NCI-H526 (cell line): Measurements from ENCODE around the gene AFMID.

ENCODE experiments used
- DNase-seq, 2 experiments: peaks; one replicate each; lab custom pipeline; 2025; lab: John Stamatoyannopoulos, UW

AFMID gene

GRCh38 chr17:78180083-78180482 lies 7.1 kb upstream of the AFMID start:
- DNase-seq = no peak

GRCh38 chr17:78180508-78180907 lies 6.7 kb upstream of the AFMID start:
- no peak for DNase-seq

- no peak for DNase-seq
These were observed 4.7 kb upstream of the AFMID start for GRCh38 chr17:78182504-78182903.

- no peak for DNase-seq
These were observed 3.2 kb upstream of the AFMID start for GRCh38 chr17:78183916-78184315.

GRCh38 chr17:78184351-78184750 lies 2.8 kb upstream of the AFMID start:
- no peak for DNase-seq

- no peak for DNase-seq
These were observed 2.3 kb upstream of the AFMID start for GRCh38 chr17:78184868-78185267.

- DNase-seq = no peak
These were observed 1.0 kb upstream of the AFMID start for GRCh38 chr17:78185981-78186691.

GRCh38 chr17:78196716-78197115 lies 9.6 kb downstream of the AFMID start:
- no peak for DNase-seq

GRCh38 chr17:78197147-78197832 lies 10.1 kb downstream of the AFMID start:
- DNase-seq = no peak

GRCh38 chr17:78200451-78200850 lies 13.3 kb downstream of the AFMID start:
- DNase-seq = no peak

GRCh38 chr17:78202666-78203065 lies 15.5 kb downstream of the AFMID start:
- DNase-seq = no peak

GRCh38 chr17:78204387-78205123 lies 17.4 kb downstream of the AFMID start:
- DNase-seq = no peak

- no peak for DNase-seq
These were observed 18.1 kb downstream of the AFMID start for GRCh38 chr17:78205124-78205775.

GRCh38 chr17:78206298-78206697 lies 19.1 kb downstream of the AFMID start:
- no peak for DNase-seq

- no peak for DNase-seq
These were observed 21.3 kb downstream of the AFMID start for GRCh38 chr17:78208486-78208885.

GRCh38 chr17:78210111-78210510 lies 22.9 kb downstream of the AFMID start:
- no peak for DNase-seq

GRCh38 chr17:78211032-78211431 lies 23.9 kb downstream of the AFMID start:
- DNase-seq = peak; percentile 83 to 91

- DNase-seq = peak; percentile 70 to 98
These were observed 27.0 kb downstream of the AFMID start, which contains the start of gene BIRC5 for GRCh38 chr17:78214016-78214705. TSS of gene BIRC5 (plus strand) at chr17:78214253. CDS start at chr17:78214317, 64 bp downstream.

- DNase-seq = no peak
These were observed 27.5 kb downstream of the AFMID start for GRCh38 chr17:78214706-78215061.

- no peak for DNase-seq
These were observed 32.4 kb downstream of the AFMID start for GRCh38 chr17:78219396-78220150.

- DNase-seq = no peak
These were observed 35.9 kb downstream of the AFMID start for GRCh38 chr17:78223061-78223460.
